ENCODE data around the gene KCTD20.

DNA sequence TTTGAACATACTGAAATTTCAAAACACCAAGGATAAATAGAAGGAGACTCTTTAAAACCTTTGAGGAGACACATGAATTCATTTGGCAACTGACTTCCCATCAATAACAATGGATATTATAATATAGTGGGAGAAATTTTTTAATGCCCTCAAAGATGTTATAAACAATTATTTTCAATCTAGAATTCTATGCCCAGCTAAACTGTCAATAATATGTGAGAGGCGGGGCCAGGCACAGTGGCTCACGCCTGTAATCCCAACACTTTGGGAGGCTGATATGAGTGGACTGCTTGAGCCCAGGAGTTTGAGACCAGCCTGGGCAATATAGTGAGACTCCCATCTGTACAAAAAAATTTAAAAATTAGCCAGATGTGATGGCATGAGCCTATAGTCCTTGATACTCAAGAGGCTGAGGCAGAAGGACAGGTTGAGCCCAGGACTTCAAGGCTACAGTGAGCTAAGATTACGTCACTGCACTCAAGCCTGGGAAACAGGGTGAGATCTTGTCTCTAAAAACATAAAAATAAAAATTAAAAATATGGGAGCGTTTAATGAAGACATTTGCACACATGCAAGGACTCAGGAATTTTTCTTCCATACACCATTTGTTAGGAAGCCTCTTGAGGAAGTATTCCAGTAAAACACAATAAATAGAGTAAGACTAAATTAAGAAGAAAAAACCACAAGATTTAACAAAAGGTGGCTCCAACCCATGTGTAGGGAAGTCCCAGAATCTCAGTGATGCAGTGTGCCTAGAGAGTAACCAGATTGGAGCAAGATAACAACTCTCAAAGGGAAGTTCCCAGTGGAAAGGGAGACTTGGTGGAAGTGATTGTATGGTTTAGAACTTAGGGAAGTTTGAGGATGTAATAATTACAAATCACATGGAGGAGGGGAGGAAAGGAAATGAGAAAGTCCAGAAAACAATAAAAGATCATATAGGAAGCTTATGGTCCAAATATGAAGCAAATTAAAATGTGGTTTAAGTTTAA is 29.0 kb upstream of the KCTD20 start:
- TF ChIP-seq EZH2phosphoT487 (IDR thresholded peaks at IDR 0.05; ENCODE audit: low read depth, severe bottlenecking, unreplicated experiment) (no peak), EZH2 (IDR thresholded peaks at IDR 0.05; ENCODE audit: borderline replicate concordance) (no peak)
- TF ChIP-seq, protein P1, sequence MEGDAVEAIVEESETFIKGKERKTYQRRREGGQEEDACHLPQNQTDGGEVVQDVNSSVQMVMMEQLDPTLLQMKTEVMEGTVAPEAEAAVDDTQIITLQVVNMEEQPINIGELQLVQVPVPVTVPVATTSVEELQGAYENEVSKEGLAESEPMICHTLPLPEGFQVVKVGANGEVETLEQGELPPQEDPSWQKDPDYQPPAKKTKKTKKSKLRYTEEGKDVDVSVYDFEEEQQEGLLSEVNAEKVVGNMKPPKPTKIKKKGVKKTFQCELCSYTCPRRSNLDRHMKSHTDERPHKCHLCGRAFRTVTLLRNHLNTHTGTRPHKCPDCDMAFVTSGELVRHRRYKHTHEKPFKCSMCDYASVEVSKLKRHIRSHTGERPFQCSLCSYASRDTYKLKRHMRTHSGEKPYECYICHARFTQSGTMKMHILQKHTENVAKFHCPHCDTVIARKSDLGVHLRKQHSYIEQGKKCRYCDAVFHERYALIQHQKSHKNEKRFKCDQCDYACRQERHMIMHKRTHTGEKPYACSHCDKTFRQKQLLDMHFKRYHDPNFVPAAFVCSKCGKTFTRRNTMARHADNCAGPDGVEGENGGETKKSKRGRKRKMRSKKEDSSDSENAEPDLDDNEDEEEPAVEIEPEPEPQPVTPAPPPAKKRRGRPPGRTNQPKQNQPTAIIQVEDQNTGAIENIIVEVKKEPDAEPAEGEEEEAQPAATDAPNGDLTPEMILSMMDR (IDR thresholded peaks at IDR 0.05; ENCODE audit: poor library complexity): no peak
